ENCODE results near the gene MBD5.

Gene MBD5

GRCh38 chr2:148557844-148558436, 537.0 kb downstream of the MBD5 start:
- DNase-seq = no peak

GRCh38 chr2:148560496-148560895, 539.6 kb downstream of the MBD5 start:
- no peak for DNase-seq

- DNase-seq = no peak
Measured at GRCh38 chr2:148561389-148561788, 540.5 kb downstream of the MBD5 start.

GRCh38 chr2:148565272-148565894, 544.5 kb downstream of the MBD5 start:
- no peak for DNase-seq
